Measurements from ENCODE around the gene FABP1.

FABP1 gene

DNA sequence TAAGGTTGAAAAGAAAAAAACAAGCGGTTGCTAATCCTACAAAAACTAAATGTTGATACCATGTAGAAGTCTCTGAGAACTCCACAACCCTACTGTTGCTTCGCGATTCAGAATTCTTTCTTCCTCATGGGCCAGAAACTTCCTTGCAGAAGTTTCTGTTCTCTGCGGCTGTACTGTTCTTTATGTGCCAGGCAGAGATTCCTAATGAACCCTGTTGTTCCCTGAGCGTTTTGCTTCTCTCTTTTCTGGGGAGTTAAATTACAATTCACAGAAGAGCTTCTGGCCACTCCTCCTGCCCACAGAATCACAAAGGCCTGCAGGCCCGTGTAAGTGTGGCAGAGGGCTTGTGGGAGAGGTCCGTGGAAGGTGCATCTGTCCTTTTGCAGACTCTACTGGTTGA is 40.5 kb upstream of the FABP1 start:
- H3K4me2 ChIP-seq (ENCODE audit: low read depth, low read length): no peak overlapping the region
- no peak overlapping the region for H2AFZ ChIP-seq (ENCODE audit: low read length)
- DNase-seq: no peak

DNA sequence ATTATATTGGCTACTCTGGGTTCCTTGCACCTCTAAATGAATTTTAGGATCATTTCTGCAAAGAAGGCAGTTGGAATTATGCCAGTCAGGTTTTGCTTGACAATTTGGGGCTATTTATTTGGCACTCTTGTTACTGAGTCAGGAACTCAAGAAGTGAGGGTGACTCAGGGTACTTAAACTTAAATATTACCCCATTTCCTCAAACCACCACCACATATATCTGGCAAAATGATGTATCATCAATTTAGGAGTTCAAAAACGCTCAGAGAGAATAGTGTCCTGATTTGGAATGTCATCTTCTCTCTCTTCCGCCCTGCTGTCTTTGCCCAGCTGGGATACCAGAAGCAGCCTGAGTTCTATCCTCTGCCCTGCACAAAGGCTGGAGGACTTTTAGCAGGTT is 39.9 kb upstream of the FABP1 start:
- H3K9ac ChIP-seq (ENCODE audit: low read length): no peak overlapping the region

More for the DNA sequence above, 40.5 kb upstream of the FABP1 start:
- Histone ChIP-seq H3K27me3 (replicated peaks; ENCODE audit: insufficient read depth, low read length) (no peaks in the 10 kb centered on the region), H3K4me1 (ENCODE audit: low read length) (no peaks in the 10 kb centered on the region), H3K9me2 (replicated peaks; ENCODE audit: insufficient read depth, low read length) (no peaks in the 10 kb centered on the region), H3K27ac (ENCODE audit: low read length) (no peak overlapping the region), H3K36me3 (replicated peaks; ENCODE audit: insufficient read depth, low read length) (no peaks in the 10 kb centered on the region), H4K20me1 (ENCODE audit: insufficient read depth, low read length) (no peaks in the 10 kb centered on the region), H3K79me2 (ENCODE audit: low read length) (no peaks in the 10 kb centered on the region), H3K4me3 (ENCODE audit: low read length) (no peak overlapping the region), H3K9ac (ENCODE audit: low read length) (no peak overlapping the region), H3K9me3 (replicated peaks; ENCODE audit: insufficient read depth, low read length) (no peaks in the 10 kb centered on the region), H3F3A (ENCODE audit: insufficient read depth, low read length) (no peaks in the 10 kb centered on the region)
- TF ChIP-seq, protein P1, sequence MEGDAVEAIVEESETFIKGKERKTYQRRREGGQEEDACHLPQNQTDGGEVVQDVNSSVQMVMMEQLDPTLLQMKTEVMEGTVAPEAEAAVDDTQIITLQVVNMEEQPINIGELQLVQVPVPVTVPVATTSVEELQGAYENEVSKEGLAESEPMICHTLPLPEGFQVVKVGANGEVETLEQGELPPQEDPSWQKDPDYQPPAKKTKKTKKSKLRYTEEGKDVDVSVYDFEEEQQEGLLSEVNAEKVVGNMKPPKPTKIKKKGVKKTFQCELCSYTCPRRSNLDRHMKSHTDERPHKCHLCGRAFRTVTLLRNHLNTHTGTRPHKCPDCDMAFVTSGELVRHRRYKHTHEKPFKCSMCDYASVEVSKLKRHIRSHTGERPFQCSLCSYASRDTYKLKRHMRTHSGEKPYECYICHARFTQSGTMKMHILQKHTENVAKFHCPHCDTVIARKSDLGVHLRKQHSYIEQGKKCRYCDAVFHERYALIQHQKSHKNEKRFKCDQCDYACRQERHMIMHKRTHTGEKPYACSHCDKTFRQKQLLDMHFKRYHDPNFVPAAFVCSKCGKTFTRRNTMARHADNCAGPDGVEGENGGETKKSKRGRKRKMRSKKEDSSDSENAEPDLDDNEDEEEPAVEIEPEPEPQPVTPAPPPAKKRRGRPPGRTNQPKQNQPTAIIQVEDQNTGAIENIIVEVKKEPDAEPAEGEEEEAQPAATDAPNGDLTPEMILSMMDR (IDR thresholded peaks at IDR 0.05; ENCODE audit: low read length): no peak
- no peak for TF ChIP-seq EZH2 (optimal IDR thresholded peaks at IDR 0.05; ENCODE audit: low read depth, low read length)
- no peak for TF ChIP-seq EZH2phosphoT487 (IDR thresholded peaks at IDR 0.05; ENCODE audit: low read length)

DNA sequence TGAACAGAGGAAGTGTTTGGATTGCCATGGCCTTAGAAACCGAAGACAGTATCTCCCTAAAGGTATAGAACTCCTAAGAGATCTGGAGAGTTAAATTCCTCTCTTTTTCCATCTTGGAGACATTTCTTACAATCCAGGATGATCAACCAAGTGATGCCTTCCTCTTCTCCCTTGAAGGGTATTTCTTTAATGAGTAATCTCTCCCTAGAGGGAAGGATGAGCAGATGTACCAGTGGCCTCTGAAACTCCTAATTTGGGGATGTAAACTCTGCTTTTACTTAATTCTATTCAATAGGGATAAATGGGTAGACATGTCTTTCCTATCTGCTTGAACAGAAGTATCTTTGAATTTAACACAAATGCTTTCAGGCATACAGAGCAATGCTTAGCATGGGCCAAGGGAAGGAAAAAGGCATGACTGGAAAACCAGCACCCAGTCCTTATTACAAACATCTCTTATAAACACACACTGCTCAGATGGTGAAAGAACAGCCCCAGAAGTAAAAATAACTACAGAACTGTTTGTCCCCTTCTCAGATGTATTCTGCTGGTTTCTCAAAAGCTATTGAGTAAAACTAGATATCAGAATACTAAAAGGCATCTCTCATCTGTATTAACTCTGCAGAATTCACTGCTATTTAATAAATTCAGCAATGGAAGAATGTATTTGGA is 37.6 kb upstream of the FABP1 start:
- no peaks in the 10 kb centered on the region for H3K9me3 ChIP-seq (replicated peaks; ENCODE audit: insufficient read depth, low read length)
- no peaks in the 10 kb centered on the region for H3K4me1 ChIP-seq (ENCODE audit: low read length)
- no peaks in the 10 kb centered on the region for H3K79me2 ChIP-seq (ENCODE audit: low read length)
- TF ChIP-seq EZH2 (optimal IDR thresholded peaks at IDR 0.05; ENCODE audit: low read depth, low read length): no peak
- TF ChIP-seq, protein P1 (IDR thresholded peaks at IDR 0.05; ENCODE audit: low read length): no peak
- TF ChIP-seq EZH2phosphoT487 (IDR thresholded peaks at IDR 0.05; ENCODE audit: low read length): no peak
- no peak overlapping the region for H3K27ac ChIP-seq (ENCODE audit: low read length)
- no peak overlapping the region for H3K9ac ChIP-seq (ENCODE audit: low read length)
- no peaks in the 10 kb centered on the region for H4K20me1 ChIP-seq (ENCODE audit: insufficient read depth, low read length)
- H3F3A ChIP-seq (ENCODE audit: insufficient read depth, low read length): no peaks in the 10 kb centered on the region
- no peak overlapping the region for H2AFZ ChIP-seq (ENCODE audit: low read length)
- no peaks in the 10 kb centered on the region for H3K9me2 ChIP-seq (replicated peaks; ENCODE audit: insufficient read depth, low read length)
- DNase-seq: no peak
- no peak overlapping the region for H3K4me2 ChIP-seq (ENCODE audit: low read depth, low read length)
- no peak overlapping the region for H3K4me3 ChIP-seq (ENCODE audit: low read length)
- H3K27me3 ChIP-seq (replicated peaks; ENCODE audit: insufficient read depth, low read length): no peaks in the 10 kb centered on the region
- no peaks in the 10 kb centered on the region for H3K36me3 ChIP-seq (replicated peaks; ENCODE audit: insufficient read depth, low read length)

More for the DNA sequence above, 39.9 kb upstream of the FABP1 start:
- H2AFZ ChIP-seq (ENCODE audit: low read length): no peak overlapping the region
- H3K27me3 ChIP-seq (replicated peaks; ENCODE audit: insufficient read depth, low read length): no peaks in the 10 kb centered on the region
- H3K4me3 ChIP-seq (ENCODE audit: low read length): no peak overlapping the region
- H3K27ac ChIP-seq (ENCODE audit: low read length): no peak overlapping the region
- no peak for TF ChIP-seq EZH2phosphoT487 (IDR thresholded peaks at IDR 0.05; ENCODE audit: low read length)
- TF ChIP-seq EZH2 (optimal IDR thresholded peaks at IDR 0.05; ENCODE audit: low read depth, low read length): no peak
- TF ChIP-seq, protein P1 (IDR thresholded peaks at IDR 0.05; ENCODE audit: low read length): no peak
- no peaks in the 10 kb centered on the region for H3K79me2 ChIP-seq (ENCODE audit: low read length)
- H3K36me3 ChIP-seq (replicated peaks; ENCODE audit: insufficient read depth, low read length): no peaks in the 10 kb centered on the region
- no peaks in the 10 kb centered on the region for H3F3A ChIP-seq (ENCODE audit: insufficient read depth, low read length)
- no peak overlapping the region for H3K4me2 ChIP-seq (ENCODE audit: low read depth, low read length)
- no peaks in the 10 kb centered on the region for H3K9me3 ChIP-seq (replicated peaks; ENCODE audit: insufficient read depth, low read length)
- H4K20me1 ChIP-seq (ENCODE audit: insufficient read depth, low read length): no peaks in the 10 kb centered on the region
- no peaks in the 10 kb centered on the region for H3K9me2 ChIP-seq (replicated peaks; ENCODE audit: insufficient read depth, low read length)
- no peak for DNase-seq
- no peaks in the 10 kb centered on the region for H3K4me1 ChIP-seq (ENCODE audit: low read length)

Data from MM.1S (cell line).